Measurements from ENCODE around the gene TWF1.

Gene TWF1

GRCh38 chr12:43786899-43787693, 19.0 kb downstream of the TWF1 start:
- in situ Hi-C loops (cut with MboI; ENCODE audit: low pct_unique_long_range_greater_than_20kb, low sequenced_read_pairs, unreplicated experiment) = loop anchor here (10.0 kb wide), 1 partner anchor 98 kb away; no protein-coding TSS in a partner anchor
- no peak for DNase-seq (ENCODE audit: low spot score)
- no peak for TF ChIP-seq CTCF (IDR thresholded peaks at IDR 0.05; ENCODE audit: extremely low read depth, insufficient read depth, missing control alignments)

- in situ Hi-C loops (cut with MboI; ENCODE audit: low pct_unique_long_range_greater_than_20kb, low sequenced_read_pairs, unreplicated experiment) = no loop called here
- TF ChIP-seq CTCF (IDR thresholded peaks at IDR 0.05; ENCODE audit: extremely low read depth, insufficient read depth, missing control alignments) = peak; percentile 33
- no peak for DNase-seq (ENCODE audit: low spot score)
Observed at GRCh38 chr12:43776498-43776897, 29.6 kb downstream of the TWF1 start.

- in situ Hi-C loops (cut with MboI; ENCODE audit: low pct_unique_long_range_greater_than_20kb, low sequenced_read_pairs, unreplicated experiment) = no loop called here
- TF ChIP-seq CTCF (IDR thresholded peaks at IDR 0.05; ENCODE audit: extremely low read depth, insufficient read depth, missing control alignments) = no peak
- DNase-seq (ENCODE audit: low spot score) = no peak
Observed at GRCh38 chr12:43766291-43766690, 39.8 kb downstream of the TWF1 start.

GRCh38 chr12:43764528-43764927, 41.6 kb downstream of the TWF1 start:
- TF ChIP-seq CTCF (IDR thresholded peaks at IDR 0.05; ENCODE audit: extremely low read depth, insufficient read depth, missing control alignments) = no peak
- in situ Hi-C loops (cut with MboI; ENCODE audit: low pct_unique_long_range_greater_than_20kb, low sequenced_read_pairs, unreplicated experiment) = no loop called here
- DNase-seq (ENCODE audit: low spot score) = no peak

GRCh38 chr12:43763769-43764168, 42.3 kb downstream of the TWF1 start:
- in situ Hi-C loops (cut with MboI; ENCODE audit: low pct_unique_long_range_greater_than_20kb, low sequenced_read_pairs, unreplicated experiment) = no loop called here
- no peak for DNase-seq (ENCODE audit: low spot score)
- no peak for TF ChIP-seq CTCF (IDR thresholded peaks at IDR 0.05; ENCODE audit: extremely low read depth, insufficient read depth, missing control alignments)

GRCh38 chr12:43762596-43762995, 43.5 kb downstream of the TWF1 start:
- no peak for TF ChIP-seq CTCF (IDR thresholded peaks at IDR 0.05; ENCODE audit: extremely low read depth, insufficient read depth, missing control alignments)
- no peak for DNase-seq (ENCODE audit: low spot score)
- in situ Hi-C loops (cut with MboI; ENCODE audit: low pct_unique_long_range_greater_than_20kb, low sequenced_read_pairs, unreplicated experiment) = no loop called here

Data from GM13977 (cell line).